HCT116 (cell line): Measurements from ENCODE around the gene KRTAP29-1.

ENCODE experiments used
- CTCF ChIP-seq, 3 experiments: fragments of 200-600 bp in 1 of 3; sonication (generic) in 1 of 3; IDR thresholded peaks in 2 of 3; conservative IDR thresholded peaks in 1 of 3; 2 replicates each; pipeline ENCODE4 v1.5.1; 2012 to 2017; ENCODE audit warnings: low read depth in 2 of 3, low read length in 2 of 3, antibody characterized with exemption in 1 of 3, borderline replicate concordance in 1 of 3, control low read depth in 1 of 3, mild to moderate bottlenecking in 1 of 3, mixed read lengths in 1 of 3, mixed run types in 1 of 3, moderate library complexity in 1 of 3; ENCODE audit not compliant: insufficient read depth in 1 of 3
- EZH2phosphoT487 ChIP-seq: fragments of 200-600 bp; IDR thresholded peaks from 2 replicates; pipeline ENCODE4 v1.6.1; 2018; ENCODE audit warnings: antibody characterized with exemption, borderline replicate concordance
- JUND ChIP-seq: IDR thresholded peaks from 2 replicates; pipeline ENCODE4 v1.6.1; 2012
- MAX ChIP-seq: IDR thresholded peaks from 2 replicates; pipeline ENCODE4 v1.6.1; 2012
- POLR2A ChIP-seq: IDR thresholded peaks from 2 replicates; pipeline ENCODE4 v1.7.0; 2011; ENCODE audit warnings: borderline replicate concordance; ENCODE audit not compliant: insufficient read depth, insufficient read length; ENCODE audit errors: extremely low read depth
- POLR2AphosphoS5 ChIP-seq: IDR thresholded peaks from 2 replicates; pipeline ENCODE4 v1.6.1; 2011; ENCODE audit warnings: mild to moderate bottlenecking, low read depth, low read length, moderate library complexity

GRCh38 chr17:41329279-41329948 is 26.8 kb upstream of the KRTAP29-1 start:
- TF ChIP-seq CTCF (IDR thresholded peaks at IDR 0.05 in 2 of 3, conservative IDR thresholded peaks at IDR 0.05 in 1 of 3; ENCODE audit: borderline replicate concordance in 1 of 3, insufficient read depth in 1 of 3, low read depth in 2 of 3, low read length in 2 of 3), result peak; percentile 59 to 93 (median 82); a peak in 5 of 6 replicates
- 0 out of 2 replicates have a peak, but pooled peaks have one; percentile 22 for TF ChIP-seq POLR2AphosphoS5
- TF ChIP-seq POLR2A, result no peak
- TF ChIP-seq JUND, result no peak
- TF ChIP-seq EZH2phosphoT487, result no peak
- TF ChIP-seq MAX, result peak; percentile 73
